ENCODE results near the gene PLCB1. TPM values are rescaled to one million over a fixed set of nuclear protein-coding genes. Genes with fewer than 3 reads are reported as not detected.

The PLCB1 gene
- total and polyA plus RNA-seq, 8 donors, result 8.8 to 27.7 (median 19.2) TPM

DNA sequence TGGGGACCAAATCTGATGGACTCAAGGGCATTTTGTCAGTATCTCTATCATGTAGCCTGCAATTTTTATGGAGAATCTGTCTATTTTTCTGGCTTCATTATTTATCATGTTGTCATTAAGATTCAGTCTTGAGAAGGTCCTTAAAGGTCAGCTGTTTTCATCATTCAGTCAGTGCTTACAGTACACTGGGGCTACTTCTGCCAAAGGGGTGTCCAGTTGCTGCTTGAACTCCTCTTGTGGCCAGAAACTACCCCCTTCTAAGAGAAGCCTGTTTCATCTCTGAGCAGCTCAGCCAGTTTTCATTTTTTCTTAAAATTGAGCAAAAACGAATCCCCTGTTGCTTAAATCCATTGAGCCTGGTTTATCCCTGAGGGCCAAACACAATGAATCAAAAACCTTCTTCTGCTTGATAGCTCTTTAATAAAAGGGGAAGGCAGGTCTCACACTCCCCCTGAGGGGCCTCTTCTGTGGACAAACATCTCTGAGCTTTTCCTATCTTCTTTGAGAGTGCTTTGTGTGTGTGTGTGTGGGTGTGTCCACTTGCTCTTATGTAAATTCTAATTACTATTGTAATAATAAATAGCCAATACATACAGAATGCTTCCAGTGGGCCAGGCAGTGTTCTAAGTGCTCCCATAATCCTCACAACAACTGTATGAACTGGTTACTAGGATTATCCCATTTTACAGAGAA is 172.2 kb downstream of the PLCB1 start:
- DNase-seq, result no peak
- Histone ChIP-seq H3K27me3 (no peaks in the 10 kb centered on the region), H3K4me1 (no peaks in the 10 kb centered on the region), H3K4me3 (no peak overlapping the region), H3K9me3 (no peaks in the 10 kb centered on the region), H3K36me3 (no peaks in the 10 kb centered on the region), H3K27ac (no peak overlapping the region)
- TF ChIP-seq CTCF (IDR thresholded peaks at IDR 0.05), result no peak
- ATAC-seq, result no peak
- intact Hi-C loops (cut with DNase I), result no loop called here

- H3K27me3 ChIP-seq, result no peaks in the 10 kb centered on the region
- ATAC-seq (peak; percentile 62), DNase-seq (peak in 3 of 4 donors; percentile 17 to 76 (median 40))
- no peaks in the 10 kb centered on the region for H3K4me1 ChIP-seq
- H3K9me3 ChIP-seq, result no peaks in the 10 kb centered on the region
- no peaks in the 10 kb centered on the region for H3K36me3 ChIP-seq
- TF ChIP-seq CTCF (IDR thresholded peaks at IDR 0.05), result peak; percentile 44 to 55
- no peak overlapping the region for H3K4me3 ChIP-seq
- intact Hi-C loops (cut with DNase I), result no loop called here
- H3K27ac ChIP-seq, result no peak overlapping the region
These were observed 173.4 kb downstream of the PLCB1 start for GRCh38 chr20:8305449-8305978.

- no peaks in the 10 kb centered on the region for H3K36me3 ChIP-seq
- no peak for DNase-seq
- H3K27me3 ChIP-seq, result no peaks in the 10 kb centered on the region
- no peak for ATAC-seq
- H3K4me1 ChIP-seq, result no peaks in the 10 kb centered on the region
- intact Hi-C loops (cut with DNase I), result no loop called here
- H3K27ac ChIP-seq, result no peak overlapping the region
- TF ChIP-seq CTCF (IDR thresholded peaks at IDR 0.05), result no peak
- no peaks in the 10 kb centered on the region for H3K9me3 ChIP-seq
- no peak overlapping the region for H3K4me3 ChIP-seq
These were observed 174.9 kb downstream of the PLCB1 start for GRCh38 chr20:8306937-8307336.

DNA sequence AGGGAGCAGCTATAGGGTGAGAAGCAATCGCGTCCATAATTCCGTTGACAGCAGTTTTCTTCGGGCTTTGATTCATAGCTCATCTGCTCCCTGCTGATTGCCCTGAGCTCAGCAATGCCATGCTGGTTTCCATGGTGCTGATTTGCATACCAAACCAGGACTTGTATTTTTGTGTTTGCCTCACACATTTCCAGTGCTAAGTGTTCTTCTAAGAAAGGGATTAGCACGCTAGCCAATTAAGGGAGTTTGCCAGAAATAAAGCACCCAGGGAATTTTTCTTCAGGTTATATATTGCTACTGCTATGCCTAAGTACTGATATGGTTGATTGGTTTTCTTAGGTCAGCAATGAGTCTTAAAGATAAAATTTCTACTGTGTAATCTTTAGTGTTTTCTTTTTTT is 177.6 kb downstream of the PLCB1 start:
- DNase-seq, result peak in 1 of 4 donors; percentile 7
- Histone ChIP-seq H3K4me3 (no peak overlapping the region), H3K27me3 (no peaks in the 10 kb centered on the region), H3K36me3 (no peaks in the 10 kb centered on the region), H3K9me3 (no peaks in the 10 kb centered on the region), H3K27ac (no peak overlapping the region), H3K4me1 (no peaks in the 10 kb centered on the region)
- TF ChIP-seq CTCF (IDR thresholded peaks at IDR 0.05), result no peak
- ATAC-seq, result peak; percentile 58
- intact Hi-C loops (cut with DNase I), result no loop called here

DNA sequence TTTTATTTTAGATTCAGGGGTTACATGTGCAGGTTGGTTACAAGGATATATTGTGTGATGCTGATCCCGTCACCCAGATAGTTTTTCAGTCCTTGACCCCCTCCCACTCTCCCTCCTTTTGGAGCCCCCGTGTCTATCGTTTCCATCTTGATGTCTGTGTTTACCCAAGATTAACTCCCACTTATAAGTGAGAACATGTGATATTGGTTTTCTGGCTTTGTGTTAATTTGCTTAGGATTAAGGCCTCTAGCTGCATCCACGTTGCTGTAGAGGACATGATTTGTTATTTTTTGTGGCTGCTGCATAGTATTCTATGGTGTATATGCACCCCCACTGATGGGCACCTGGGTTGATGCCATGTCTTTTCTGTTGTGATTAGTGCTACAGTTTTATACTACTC is 178.6 kb downstream of the PLCB1 start:
- intact Hi-C loops (cut with DNase I), result no loop called here
- H3K9me3 ChIP-seq, result no peaks in the 10 kb centered on the region
- no peak for DNase-seq
- no peaks in the 10 kb centered on the region for H3K4me1 ChIP-seq
- no peak for TF ChIP-seq CTCF (IDR thresholded peaks at IDR 0.05)
- no peak overlapping the region for H3K27ac ChIP-seq
- no peaks in the 10 kb centered on the region for H3K27me3 ChIP-seq
- H3K36me3 ChIP-seq, result no peaks in the 10 kb centered on the region
- no peak for ATAC-seq
- no peak overlapping the region for H3K4me3 ChIP-seq
